CD4-positive, alpha-beta T cell treated with Interleukin-10 for 1 hour (primary cell): ENCODE results near the gene MEIS1.

Source experiments
- DNase-seq: peaks from one replicate; pipeline ENCODE4 v3.0.0-alpha.2; 2020

The MEIS1 gene

DNA sequence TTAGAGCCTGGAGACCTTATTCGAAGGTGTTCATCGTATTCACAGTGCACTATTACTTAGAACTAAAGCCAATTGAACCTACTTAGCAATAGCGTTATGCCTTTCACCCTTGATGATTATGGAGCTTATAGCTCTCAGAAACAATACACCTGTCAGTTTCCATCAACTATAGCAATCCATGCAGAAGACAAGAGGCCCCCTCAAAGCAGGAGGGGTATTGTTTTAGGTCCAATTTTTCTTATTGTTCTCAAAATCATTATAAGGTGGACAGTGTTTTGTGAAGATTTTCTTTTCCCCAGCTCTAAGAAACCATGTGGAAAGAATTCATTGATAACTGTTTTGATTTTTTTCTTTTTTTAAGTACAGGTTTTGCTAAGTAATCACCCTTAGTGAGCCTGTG, 135.5 kb downstream of the MEIS1 start:
- DNase-seq, result no peak

DNA sequence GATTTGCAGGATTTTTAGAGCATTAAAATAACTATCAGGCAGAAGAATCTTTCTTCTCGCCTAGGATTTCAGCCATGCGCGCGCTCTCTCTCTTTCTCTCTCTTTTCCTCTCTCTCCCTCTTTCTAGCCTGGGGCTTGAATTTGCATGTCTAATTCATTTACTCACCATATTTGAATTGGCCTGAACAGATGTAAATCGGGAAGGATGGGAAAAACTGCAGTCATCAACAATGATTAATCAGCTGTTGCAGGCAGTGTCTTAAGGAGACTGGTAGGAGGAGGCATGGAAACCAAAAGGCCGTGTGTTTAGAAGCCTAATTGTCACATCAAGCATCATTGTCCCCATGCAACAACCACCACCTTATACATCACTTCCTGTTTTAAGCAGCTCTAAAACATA, 137.0 kb downstream of the MEIS1 start:
- DNase-seq, result no peak

DNA sequence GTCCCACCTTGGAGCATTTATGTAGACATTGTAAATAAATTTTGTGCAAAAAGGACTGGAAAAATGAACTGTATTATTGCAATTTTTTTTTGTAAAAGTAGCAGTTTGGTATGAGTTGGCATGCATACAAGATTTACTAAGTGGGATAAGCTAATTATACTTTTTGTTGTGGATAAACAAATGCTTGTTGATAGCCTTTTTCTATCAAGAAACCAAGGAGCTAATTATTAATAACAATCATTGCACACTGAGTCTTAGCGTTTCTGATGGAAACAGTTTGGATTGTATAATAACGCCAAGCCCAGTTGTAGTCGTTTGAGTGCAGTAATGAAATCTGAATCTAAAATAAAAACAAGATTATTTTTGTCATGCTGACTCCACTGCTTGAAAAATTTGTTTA, 137.5 kb downstream of the MEIS1 start:
- DNase-seq, result no peak

DNA sequence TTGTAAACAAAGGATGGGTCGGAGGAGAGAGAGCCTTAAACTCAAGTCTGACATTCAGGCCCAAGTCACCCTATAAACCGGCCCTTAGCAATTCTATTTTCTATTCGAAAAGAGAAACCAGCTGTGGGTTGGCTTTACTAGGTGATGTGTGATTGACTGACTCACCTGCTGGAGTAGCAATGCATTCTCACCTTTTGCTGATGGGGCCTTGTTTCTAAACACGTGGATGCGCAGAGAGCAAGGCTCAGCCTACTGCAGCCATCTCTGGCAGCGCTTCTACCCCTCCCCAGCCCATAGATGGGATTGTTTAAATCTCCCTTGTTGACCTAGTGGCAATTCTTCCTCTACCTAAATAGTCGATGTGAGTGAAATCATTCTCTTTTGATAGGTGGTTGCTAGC, 138.5 kb downstream of the MEIS1 start:
- no peak for DNase-seq

DNA sequence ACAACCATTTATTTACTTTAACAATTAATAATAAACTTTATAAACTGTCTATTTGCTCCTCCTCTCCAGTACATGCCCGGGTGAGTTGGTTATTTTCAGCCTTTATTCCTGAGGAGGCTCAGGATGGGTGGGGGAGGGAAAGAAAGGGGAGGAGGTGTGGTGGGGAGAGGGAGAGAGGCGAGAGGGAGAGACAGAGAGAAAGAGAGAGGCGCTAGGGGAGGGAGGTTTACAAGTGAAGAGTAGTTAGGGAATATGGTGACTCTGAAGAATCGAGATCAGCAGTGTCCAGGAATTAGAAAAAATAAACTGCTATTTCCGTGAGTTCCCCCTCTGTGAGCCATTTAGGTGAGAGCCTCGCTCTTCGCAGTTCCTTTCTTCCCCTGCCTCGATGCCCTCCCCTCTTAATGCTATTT, 138.9 kb downstream of the MEIS1 start:
- DNase-seq, result no peak

DNA sequence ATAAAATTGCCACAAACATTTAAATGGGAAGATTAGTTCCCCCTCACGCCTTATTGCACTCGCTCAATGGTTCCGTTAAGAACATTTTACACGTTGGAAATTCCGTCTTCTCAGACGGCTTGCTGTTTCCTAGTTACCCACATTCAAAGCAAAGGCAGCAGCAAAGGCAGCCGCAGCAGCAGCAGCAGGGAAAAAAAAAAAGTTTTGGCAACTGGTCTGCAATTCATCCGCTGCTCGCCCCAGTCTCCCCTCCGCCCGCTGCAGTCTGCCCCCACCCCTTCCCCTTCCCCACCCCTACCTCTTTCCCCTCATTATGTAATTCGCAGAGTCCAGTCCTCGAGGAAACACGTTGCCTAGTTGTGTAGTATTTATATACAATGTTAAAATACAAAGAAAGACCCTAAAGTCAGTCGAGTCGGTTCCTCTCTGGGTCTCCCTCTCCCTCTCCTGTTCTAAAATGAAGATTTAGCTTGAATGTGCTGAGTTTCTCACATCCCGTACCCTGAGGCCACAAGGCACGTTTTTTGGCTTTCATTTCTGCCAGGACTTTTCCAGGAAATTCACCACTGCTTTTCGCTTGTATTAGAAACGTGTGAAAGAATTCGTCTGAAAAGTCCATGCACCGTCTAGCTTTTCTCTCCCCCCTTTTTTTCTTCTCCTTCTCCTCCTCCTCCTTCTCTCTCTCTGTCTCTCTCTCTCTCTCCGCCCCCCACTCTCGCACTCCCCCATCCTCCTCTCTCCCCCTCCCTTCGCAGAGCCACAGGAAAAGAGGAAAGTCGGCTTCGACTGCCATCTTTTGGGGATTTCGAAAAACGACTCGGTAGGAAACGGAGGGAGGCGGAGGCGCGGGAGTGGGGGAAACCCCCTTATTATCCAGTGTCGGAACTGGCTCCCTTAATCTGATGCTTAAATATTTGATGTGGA, 140.0 kb downstream of the MEIS1 start:
- DNase-seq, result no peak

DNA sequence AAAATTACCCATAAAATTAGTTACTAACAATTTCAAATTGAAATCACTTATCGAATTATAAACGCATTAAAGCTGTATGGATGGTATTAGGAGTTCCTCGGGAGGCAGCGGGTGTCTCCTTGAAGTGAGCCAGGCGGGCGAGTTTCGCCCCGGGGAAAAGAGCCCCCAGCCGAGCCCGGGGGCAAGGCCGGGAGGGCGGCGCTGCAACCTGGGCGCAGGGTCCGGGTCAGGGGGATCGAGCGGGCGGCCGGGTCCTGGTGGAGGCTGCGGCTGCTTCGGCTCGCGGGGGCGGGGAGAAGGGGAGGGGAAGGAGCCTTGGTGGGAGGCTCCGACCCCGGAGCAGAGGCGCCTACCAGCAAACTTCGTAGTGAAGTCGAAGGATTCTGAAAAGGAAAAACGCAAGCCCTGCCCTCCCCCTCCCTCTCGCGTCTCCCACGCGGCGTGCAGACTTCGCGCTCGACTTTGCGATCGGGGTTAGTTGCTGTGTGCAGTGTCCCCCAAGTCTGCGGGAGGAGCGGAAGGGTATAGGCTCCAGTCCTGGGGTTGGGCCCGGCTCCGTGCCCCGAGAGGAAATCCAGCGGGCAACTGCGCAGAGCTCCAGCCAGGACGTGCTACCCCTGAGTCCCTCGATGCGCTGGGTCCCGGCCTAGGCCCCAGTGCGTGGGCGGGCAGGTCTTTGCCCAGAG, 140.8 kb downstream of the MEIS1 start:
- no peak for DNase-seq

DNA sequence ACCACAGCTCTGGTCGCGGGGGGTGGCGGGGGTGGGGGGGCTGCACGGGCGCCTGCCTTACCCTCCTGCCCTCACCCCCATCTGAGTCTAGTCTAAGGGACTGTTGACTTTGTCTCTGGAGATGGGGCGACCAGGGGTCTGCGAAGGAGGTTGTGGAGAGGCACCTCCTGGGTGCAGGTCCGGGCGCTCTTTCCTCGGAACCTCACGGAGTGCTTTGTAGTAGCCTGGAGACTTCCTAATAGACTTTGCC, 141.3 kb downstream of the MEIS1 start:
- no peak for DNase-seq

DNA sequence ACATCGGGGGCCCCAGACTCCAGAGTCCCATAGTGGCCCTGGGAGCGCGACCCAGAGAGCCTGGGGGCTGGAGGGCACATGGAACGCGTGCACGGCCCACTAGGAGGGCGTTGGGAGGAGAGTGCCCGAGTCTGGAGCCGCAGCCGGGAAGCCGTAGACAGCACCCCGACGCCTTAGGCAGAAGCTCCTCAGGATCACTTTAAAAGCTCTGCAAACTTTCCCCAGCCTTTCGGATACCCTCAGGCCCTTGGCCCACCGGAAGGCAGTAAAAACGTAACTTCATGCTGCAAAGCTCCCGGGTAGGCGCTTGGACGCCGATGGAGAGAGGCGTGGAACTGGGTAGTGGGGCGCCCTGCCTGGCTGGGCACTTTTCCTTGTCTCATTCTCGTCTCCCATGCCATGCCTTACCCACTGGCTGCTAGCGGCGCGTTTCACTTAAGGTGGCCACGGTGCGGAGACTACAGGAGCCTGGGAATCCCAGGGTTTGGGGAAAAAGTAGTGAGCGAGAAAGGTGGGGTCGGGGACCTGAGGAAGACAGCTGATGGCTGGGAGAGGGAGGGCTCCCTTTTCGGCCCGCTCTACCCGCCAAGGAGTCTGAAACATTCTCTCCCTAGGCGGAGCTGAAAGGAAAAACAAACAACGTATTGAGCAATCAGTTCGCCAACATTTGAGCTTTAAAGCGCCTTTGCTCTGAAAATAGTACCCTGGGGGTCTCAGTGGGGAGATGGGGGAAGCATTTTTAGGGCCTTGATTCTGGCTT, 141.8 kb downstream of the MEIS1 start:
- no peak for DNase-seq

DNA sequence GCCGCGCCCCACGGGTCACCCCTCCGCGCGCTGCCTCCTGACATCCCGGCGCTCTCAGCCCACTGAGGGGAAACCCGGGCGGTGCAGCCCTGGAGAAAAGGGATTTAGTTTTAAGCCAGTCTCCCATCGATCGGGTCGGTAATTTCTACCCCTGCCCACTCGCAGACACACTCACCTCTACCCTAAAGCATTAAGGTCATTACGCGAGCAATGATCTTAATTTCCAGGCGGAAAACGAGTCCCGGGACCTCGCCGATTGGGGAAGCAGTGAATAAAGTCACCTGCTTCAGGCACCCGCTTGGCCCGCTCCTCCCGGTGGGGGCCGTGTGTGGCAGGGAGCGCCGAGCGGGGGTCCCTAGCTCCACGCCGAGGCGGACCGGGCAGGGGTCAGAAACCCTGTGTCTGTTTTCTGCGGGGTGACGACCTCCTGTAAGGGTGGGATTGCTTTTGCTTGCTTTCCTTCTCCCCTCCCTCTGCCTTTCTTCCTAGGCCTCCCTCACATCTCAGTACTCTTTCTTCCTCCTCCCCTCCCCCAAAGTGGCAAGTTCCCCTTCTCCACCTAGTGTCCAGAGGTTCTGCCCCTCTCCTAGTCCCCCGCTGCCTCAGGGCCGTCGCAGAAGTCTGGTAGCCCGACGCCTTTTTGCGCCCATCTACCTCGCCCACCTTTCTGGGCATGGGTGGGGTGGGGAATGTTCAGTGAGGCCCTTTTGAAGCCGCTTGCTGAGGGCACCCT, 142.6 kb downstream of the MEIS1 start:
- DNase-seq, result no peak

DNA sequence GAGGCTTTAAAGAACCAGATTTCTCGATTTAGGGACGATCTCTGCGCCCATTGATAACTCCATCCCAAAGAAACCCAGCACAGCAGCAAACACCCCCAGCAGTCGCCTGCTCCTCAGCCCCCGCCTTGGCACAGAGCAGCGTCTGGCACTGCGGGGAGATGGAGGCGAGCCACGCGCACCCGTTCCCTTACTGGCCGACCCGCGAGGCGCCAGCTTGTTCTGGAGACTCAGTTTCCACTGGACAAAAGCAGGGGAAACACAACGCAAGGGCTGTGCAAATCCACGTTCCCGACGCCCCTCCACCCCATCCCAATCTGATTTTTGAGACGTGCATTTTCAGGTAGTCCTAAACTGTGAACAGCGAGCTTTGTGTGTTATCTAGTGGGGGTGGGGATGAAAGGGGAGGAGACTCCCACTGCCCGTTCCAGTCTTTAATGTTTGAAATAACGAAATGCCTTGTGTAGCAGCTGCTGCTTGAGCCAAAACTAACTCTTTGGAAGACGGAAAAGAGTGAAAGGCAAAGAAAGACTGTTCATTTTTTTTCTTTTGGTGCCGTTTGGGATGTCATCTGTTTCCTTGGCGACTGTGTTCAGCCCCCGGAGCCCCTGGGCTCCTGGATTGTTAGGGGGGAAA, 143.2 kb downstream of the MEIS1 start:
- no peak for DNase-seq

DNA sequence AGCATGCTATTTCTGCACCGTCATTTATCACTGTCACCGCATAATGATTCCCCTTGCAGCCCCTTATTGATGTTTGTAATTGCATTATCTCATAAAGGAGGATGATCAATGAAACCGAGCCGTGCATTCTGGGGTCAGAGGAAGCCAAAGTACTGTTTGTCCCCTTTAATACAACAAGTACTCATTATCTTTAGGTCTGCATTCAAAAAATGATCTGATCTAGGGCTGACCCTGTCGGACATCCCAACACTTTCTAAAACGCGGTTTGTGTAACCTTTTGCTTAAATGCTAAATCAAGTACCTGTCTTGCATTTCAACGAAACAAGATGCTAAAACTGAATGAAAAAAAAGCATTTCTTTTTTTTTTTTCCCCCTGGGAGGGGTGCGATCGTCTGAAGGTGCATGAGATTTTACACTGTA, 143.8 kb downstream of the MEIS1 start:
- DNase-seq, result no peak

DNA sequence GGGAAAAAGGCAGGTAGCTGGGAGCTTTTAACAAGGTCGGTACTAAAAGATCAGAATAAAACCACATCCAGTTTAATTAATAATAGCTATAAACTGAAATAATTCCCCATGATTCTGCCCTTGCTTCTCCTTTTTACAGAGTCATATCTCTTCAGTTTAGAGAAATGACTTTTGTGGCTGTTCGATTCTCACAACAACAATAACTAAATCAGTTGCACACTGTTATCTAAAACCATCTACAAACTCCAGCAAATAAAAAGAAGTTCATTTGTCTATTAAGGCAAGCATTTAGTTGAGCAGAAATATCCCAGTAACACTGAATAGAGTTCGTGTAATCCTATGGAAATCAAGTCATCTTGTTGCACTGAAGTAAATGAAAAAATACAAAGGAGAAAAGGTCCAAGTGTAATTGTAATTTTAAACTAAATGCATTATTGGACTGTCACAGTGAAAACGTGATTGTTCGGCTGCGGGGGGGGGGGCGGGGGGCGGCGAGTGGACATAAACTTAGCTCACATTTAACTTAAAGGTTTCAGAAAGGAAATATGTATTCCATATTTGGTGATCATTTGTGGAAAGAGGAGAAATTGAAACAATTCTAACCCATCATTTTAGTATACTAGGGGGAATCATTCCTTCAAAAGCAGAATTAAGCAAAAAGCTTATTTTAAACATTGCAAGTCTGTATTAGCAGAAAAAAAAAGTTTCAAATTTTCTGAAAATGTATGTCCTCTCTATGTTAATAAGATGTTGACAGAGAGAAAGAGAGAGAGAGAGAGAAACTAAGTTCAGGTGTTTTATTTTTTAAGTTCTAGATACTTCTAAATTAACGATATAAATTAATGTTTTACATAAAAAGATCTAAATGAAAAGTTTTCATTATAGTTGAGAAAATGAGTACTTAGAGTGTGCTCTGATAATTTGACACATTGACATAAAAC, 144.5 kb downstream of the MEIS1 start:
- no peak for DNase-seq

DNA sequence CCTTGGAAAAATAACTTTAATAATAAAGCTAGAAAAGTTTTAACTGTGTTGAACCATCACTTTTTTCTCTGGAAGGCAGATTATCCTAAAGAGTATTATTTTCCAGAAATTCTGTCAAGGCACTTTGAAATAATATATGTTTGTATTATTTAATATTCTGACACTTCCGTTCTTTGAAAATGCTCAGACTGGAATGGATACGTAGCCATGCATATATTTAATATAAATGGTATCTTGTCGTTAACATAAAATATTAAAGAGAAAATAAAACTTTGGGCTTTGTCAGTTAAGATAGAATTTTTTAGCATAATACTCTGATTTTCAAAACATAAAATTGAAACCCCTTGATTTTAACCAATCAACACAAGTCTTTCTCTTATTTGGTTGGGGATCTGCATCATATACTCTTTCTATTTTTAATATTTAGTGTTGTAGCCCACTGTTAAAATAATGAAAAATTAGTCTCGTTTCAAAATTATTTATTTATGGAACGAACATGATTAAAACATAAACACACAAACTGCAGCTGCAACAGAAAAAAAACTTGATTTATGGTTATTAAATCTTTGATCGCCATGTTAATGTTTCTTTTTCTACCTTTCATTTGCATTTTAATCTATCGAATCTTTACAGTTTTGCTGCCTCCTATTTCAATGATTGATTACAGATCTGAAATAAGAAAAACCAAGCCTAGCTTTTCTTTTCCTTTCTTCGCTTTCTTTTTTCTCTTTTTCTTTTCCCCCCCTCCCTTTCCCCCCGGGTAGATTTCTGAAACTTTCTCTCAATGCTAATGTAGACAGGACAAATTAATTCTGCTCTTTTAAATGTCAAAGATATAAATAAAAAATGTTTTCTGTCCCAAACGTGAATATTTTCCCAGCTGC, 145.5 kb downstream of the MEIS1 start:
- no peak for DNase-seq

DNA sequence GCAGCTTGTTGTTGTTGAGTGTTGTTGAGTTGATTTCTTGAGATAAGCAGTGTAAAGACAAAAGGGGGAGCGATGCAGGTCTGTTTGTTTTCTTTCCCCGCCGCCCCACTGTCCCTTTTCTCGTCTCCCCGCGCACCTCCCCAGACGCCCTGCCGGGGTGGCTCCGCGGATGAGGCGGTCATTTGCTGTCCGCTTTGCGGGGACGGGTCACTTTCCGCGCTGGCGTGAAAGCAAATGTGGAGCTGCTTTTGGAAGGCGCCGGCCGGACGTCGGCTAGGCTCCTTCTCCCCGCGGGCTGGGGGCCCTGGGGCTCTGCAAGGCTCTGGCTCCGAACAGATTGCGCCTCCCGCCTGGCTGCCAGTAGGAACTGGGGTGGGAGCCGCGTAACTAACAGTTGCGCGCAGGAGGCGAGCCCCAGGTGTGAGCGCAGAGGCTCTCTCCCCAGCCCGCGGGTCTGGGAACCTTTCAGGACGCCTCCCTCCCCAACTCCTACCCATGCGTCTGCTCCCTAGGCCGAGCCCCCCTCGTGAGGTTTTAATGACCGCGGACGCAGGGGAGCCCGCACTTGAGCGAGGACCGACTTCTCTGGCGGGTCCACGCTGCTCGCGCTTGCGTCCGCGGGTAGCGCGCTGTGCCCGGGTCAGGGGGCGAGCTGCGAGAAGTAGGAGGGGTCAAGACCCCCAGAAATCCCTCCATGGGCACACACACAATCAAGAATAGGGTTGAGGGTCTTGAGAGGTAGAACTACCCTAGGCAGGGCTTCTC, 146.6 kb downstream of the MEIS1 start:
- no peak for DNase-seq

DNA sequence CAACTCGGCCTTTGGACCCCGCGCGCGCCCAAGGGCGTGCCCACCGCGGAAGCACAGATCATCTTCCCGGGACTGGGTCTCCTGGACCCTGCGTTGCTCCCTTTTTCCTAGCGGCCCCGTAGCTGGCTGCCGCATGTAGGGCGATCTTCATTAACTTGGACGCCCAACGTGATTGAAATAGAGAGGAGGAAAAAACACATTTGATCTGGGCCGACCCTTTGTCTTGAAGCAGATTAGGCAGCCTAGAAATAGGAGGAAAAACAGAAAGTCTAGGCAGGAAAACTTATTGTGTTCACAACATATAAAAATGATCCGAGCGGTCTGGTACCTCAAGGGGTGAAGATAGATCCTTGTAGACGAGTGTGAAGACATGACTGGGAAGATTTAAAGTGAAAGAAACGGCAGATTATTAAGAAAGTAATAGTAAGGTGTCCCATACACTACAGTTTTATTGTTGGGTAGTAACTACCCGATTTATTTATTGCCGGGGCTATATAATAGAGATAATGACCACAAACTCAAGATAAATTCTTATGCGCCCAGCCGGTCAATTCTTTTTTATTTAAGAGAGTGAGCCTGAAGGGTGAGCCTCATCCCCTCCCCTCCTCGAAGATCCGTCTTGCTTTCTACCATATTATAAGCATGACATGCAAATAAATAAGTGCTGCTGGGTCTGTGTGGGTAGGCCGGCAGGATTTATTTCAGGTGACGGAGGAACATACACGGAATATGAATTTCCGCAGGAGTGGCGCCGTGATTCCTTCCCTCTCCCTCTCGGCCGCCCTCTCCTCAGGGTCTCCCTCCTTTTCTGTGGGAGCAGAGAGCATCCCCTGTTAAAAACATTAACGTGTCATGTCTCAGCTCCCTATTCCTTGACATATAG, 147.4 kb downstream of the MEIS1 start:
- DNase-seq, result no peak

DNA sequence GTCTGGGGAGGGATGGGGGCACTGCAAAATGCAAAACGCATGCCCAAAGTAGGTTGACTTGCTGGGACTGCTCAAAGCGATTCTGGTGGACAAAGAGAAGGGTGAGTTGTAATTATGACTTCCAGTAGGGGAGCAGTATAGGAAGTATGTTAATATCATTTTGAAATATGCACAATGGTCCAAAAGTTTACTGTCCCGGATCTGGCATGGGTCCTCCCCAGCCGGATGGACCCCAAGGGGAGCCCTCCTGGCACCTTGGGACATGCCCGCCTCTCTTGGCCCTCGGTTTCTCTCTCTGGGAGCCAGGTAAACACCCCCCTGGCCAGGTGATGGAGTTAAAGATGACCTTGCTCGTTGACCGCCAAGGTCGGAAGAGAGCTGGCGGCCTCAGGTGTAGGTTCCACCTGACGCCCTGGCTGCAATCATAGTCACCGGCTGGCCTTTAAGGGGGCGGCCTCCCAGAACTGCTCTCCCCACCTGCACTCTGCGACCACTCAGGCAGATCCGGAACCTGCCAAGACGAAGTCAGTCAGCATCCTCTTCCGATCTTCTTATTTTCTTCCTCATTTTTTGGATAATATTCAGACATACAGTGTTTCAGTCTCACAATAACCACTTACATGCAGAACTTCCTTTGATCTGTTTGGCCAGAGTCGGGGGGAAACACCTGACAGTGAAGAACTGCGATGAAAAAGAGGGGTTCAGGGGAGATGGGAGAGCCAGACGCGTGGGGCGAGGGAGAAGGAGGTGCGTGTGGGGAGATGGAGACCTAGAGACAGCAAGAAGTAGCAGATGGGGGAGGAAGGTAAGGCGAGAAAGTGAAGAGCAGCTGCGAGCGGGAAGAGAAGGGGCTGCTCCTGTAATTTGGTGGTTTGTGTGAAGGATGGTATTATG, 148.3 kb downstream of the MEIS1 start:
- no peak for DNase-seq

DNA sequence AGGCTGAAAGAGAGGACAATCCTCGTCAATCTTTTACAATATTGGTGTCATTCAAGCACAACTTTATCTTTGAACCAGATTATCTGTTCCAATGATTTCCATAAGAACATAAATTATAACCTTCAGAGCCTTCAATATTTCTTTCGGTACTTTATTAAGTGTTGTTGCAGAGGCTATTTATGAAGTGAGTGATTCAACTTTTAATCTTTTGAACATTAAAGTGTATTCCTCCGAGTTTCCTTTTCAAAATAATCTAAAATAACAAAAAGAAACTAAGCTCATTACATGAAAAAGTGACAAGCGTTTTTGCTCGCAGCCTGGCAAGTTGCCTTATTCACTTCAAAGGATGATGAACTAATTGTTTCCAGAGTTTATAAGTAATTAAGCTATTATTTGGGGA, 149.0 kb downstream of the MEIS1 start:
- DNase-seq, result no peak
